Spleen (tissue), 7 donors: ENCODE data around the gene SLC22A23.

Experiments
- CTCF ChIP-seq, 11 experiments: fragments of 200-600 bp in 7 of 11; fragments of 450-650 bp in 4 of 11; sonication (generic) in 4 of 11; IDR thresholded peaks in 8 of 11; conservative IDR thresholded peaks in 3 of 11; 1 replicate in 7 of 11; 2 replicates in 4 of 11; pipeline versions ENCODE4 v1.4.0 to v1.8.0; 2016 to 2021; ENCODE audit warnings: antibody characterized with exemption in 11 of 11, inconsistent platforms in 4 of 11, mild to moderate bottlenecking in 1 of 11
- POLR2A ChIP-seq, 3 donors: fragments of 450-650 bp; IDR thresholded peaks; one replicate each; pipeline ENCODE4 v1.5.1; 2017; ENCODE audit warnings: antibody characterized with exemption in 3 of 3, mild to moderate bottlenecking in 1 of 3
- POLR2AphosphoS5 ChIP-seq, 3 donors: sonication (generic); formaldehyde crosslinking; IDR thresholded peaks; one replicate each; pipeline ENCODE4 v1.5.1; 2017; ENCODE audit warnings: antibody characterized with exemption in 3 of 3
- donor health status: DM: no; HTN: no; CAD: no; lungs with moderate emphysema.
- donor health status: DM: no; HTN: no; CAD: no.
- donor health status: DM: no; HTN: no; CAD: no.

- TF ChIP-seq POLR2AphosphoS5 (IDR thresholded peaks at IDR 0.05) (no peak), CTCF (IDR thresholded peaks at IDR 0.05 in 8 of 11, conservative IDR thresholded peaks at IDR 0.05 in 3 of 11) (no peak), POLR2A (IDR thresholded peaks at IDR 0.05) (no peak)
Observed at GRCh38 chr6:3220366-3220765, 236.5 kb downstream of the SLC22A23 start.
